ENCODE results near the gene HOXC13. TPM values are rescaled to one million over a fixed set of nuclear protein-coding genes. Genes with fewer than 3 reads are reported as not detected.

Gene HOXC13
- total and polyA plus RNA-seq, 9 of the 15 experiments (the other 6 are each of a cell fraction or from before 2014, with no cell fraction given) = 0.03 to 0.29 (median 0.17) TPM; not detected in 2

DNA sequence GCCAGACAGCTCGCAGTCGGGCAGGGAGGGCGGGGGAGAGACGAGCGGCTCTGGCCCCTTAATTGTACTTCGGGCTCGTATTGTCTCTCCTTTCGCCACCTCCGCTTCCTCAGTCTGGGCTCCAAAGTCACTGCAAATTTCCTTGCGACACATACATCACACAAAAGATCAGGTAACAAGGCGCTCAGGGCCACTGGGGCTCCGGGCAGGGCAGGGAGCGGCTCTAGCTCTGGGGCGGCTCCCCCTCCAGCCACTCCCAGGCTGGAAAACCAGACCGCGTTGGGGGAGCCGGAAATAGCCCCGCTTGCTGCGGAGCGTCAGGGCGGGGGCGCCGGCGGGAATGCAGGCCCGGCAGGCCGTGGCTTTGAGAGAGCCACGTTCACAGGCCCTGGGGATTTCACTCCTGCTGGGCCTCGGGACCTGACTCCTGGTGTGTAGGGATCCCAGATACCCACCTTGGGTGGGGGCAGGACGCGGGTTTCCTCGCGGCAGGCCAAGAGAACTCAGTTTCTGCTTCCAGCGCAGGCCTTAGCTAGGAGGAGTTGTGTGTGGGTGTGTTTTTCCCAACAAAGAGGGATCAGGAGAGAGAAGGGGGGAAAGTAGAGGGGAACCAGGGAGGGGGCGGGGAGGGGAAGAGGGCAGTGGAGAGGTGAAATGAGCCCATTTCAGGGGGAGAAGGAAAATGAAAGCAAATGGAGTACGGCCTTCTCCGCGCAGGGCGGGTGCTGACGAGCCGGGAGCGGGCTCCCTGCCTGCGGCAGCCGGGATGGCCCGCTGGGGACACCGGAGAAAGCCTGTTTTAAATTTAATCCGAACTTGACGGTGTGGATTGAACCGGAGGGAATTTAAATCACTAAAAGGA, 57.0 kb downstream of the HOXC13 start (continued):
- TF ChIP-seq SIX5 (IDR thresholded peaks at IDR 0.05; ENCODE audit: borderline replicate concordance in 1 of 2, insufficient read depth in 1 of 2, low read depth in 1 of 2, low read length in 2 of 2) (no peak), MEF2D (tag; conservative IDR thresholded peaks at IDR 0.05; ENCODE audit: low read depth) (no peak), WHSC1 (IDR thresholded peaks at IDR 0.05; ENCODE audit: low read length) (no peak), ASH1L (IDR thresholded peaks at IDR 0.05; ENCODE audit: borderline replicate concordance, low read depth, partially characterized antibody) (no peak), FOXK2 (conservative IDR thresholded peaks at IDR 0.05 in 1 of 2, IDR thresholded peaks at IDR 0.05 in 1 of 2; ENCODE audit: low read depth in 2 of 2) (peak in 1 of 2 experiments; percentile 7; a peak in 1 of 4 replicates), PHB2 (IDR thresholded peaks at IDR 0.05; ENCODE audit: low read depth) (no peak), RBFOX2 (IDR thresholded peaks at IDR 0.05; ENCODE audit: low read depth, low read length) (peak; percentile 88), ZBTB17 (CRISPR knock-in tag; IDR thresholded peaks at IDR 0.05) (0 out of 2 replicates have a peak, but pooled peaks have one; percentile 40), KHSRP (IDR thresholded peaks at IDR 0.05) (no peak), GTF2E2 (tag; IDR thresholded peaks at IDR 0.05) (no peak), ZNF431 (CRISPR knock-in tag; IDR thresholded peaks at IDR 0.05) (no peak), SMARCB1 (IDR thresholded peaks at IDR 0.05; ENCODE audit: insufficient read length, low read depth) (no peak), FOXA3 (CRISPR knock-in tag; conservative IDR thresholded peaks at IDR 0.05 in 1 of 2, IDR thresholded peaks at IDR 0.05 in 1 of 2) (no peak), ZSCAN29 (IDR thresholded peaks at IDR 0.05) (no peak), BACH1 (tag; IDR thresholded peaks at IDR 0.05) (no peak), KLF16 (IDR thresholded peaks at IDR 0.05) (no peak), DDX20 (tag; IDR thresholded peaks at IDR 0.05; ENCODE audit: low read depth) (no peak), SAP30 (IDR thresholded peaks at IDR 0.05; ENCODE audit: borderline replicate concordance, insufficient read depth, low read depth, low read length, poor library complexity, severe bottlenecking) (peak; percentile 27), PCBP1 (IDR thresholded peaks at IDR 0.05; ENCODE audit: low read depth, low read length, poor library complexity, severe bottlenecking) (no peak), TRIM24 (IDR thresholded peaks at IDR 0.05) (no peak), ZBED1 (IDR thresholded peaks at IDR 0.05) (no peak)
- TF ChIP-seq, protein P1, sequence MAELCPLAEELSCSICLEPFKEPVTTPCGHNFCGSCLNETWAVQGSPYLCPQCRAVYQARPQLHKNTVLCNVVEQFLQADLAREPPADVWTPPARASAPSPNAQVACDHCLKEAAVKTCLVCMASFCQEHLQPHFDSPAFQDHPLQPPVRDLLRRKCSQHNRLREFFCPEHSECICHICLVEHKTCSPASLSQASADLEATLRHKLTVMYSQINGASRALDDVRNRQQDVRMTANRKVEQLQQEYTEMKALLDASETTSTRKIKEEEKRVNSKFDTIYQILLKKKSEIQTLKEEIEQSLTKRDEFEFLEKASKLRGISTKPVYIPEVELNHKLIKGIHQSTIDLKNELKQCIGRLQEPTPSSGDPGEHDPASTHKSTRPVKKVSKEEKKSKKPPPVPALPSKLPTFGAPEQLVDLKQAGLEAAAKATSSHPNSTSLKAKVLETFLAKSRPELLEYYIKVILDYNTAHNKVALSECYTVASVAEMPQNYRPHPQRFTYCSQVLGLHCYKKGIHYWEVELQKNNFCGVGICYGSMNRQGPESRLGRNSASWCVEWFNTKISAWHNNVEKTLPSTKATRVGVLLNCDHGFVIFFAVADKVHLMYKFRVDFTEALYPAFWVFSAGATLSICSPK (IDR thresholded peaks at IDR 0.05; ENCODE audit: borderline replicate concordance) = no peak
- TF ChIP-seq, protein P2, sequence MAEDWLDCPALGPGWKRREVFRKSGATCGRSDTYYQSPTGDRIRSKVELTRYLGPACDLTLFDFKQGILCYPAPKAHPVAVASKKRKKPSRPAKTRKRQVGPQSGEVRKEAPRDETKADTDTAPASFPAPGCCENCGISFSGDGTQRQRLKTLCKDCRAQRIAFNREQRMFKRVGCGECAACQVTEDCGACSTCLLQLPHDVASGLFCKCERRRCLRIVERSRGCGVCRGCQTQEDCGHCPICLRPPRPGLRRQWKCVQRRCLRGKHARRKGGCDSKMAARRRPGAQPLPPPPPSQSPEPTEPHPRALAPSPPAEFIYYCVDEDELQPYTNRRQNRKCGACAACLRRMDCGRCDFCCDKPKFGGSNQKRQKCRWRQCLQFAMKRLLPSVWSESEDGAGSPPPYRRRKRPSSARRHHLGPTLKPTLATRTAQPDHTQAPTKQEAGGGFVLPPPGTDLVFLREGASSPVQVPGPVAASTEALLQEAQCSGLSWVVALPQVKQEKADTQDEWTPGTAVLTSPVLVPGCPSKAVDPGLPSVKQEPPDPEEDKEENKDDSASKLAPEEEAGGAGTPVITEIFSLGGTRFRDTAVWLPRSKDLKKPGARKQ (CRISPR knock-in tag; IDR thresholded peaks at IDR 0.05) = no peak
- TF ChIP-seq, protein P3, sequence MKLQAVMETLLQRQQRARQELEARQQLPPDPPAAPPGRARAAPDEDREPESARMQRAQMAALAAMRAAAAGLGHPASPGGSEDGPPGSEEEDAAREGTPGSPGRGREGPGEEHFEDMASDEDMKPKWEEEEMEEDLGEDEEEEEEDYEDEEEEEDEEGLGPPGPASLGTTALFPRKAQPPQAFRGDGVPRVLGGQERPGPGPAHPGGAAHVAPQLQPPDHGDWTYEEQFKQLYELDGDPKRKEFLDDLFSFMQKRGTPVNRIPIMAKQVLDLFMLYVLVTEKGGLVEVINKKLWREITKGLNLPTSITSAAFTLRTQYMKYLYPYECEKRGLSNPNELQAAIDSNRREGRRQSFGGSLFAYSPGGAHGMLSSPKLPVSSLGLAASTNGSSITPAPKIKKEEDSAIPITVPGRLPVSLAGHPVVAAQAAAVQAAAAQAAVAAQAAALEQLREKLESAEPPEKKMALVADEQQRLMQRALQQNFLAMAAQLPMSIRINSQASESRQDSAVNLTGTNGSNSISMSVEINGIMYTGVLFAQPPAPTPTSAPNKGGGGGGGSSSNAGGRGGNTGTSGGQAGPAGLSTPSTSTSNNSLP (IDR thresholded peaks at IDR 0.05; ENCODE audit: borderline replicate concordance, low read depth, low read length) = no peak

Measured in K562 (cell line).